Endodermal cell (in vitro differentiated cells): ENCODE results near the gene NEDD4L. TPM values are rescaled to one million over a fixed set of nuclear protein-coding genes. Genes with fewer than 3 reads are reported as not detected.

Experiments used
- DNase-seq: peaks from one replicate; pipeline ENCODE4 v3.0.0-alpha.2; 2017
- H3K27ac ChIP-seq: 2 replicates; pipeline ENCODE4 v1.5.1; 2013; ENCODE audit warnings: mild to moderate bottlenecking, low read depth, low read length, moderate library complexity
- H3K27me3 ChIP-seq: 2 replicates; pipeline ENCODE4 v1.6.1; 2013; ENCODE audit warnings: mild to moderate bottlenecking, low read length, moderate library complexity; ENCODE audit not compliant: insufficient read depth, control insufficient read depth, poor library complexity, severe bottlenecking
- H3K36me3 ChIP-seq: 2 replicates; pipeline ENCODE4 v1.7.0; 2013; ENCODE audit warnings: mild to moderate bottlenecking, low read length, moderate library complexity; ENCODE audit not compliant: control insufficient read depth, insufficient read depth
- H3K4me1 ChIP-seq: one replicate; pipeline ENCODE4 v1.7.0; 2013; ENCODE audit warnings: low read length; ENCODE audit not compliant: control insufficient read depth, insufficient read depth
- H3K4me3 ChIP-seq: 2 replicates; pipeline ENCODE4 v1.5.1; 2013; ENCODE audit warnings: mild to moderate bottlenecking, low read length, moderate library complexity
- H3K9ac ChIP-seq: 2 replicates; pipeline ENCODE4 v1.6.1; 2013; ENCODE audit warnings: mild to moderate bottlenecking, low read length, moderate library complexity; ENCODE audit not compliant: poor library complexity, severe bottlenecking; ENCODE audit errors: extremely low read depth
- H3K9me3 ChIP-seq: 2 replicates; pipeline ENCODE4 v1.6.1; 2013; ENCODE audit warnings: mild to moderate bottlenecking, low read length, moderate library complexity; ENCODE audit not compliant: control insufficient read depth
- H3K27ac Mint-ChIP-seq: 2 replicates; pipeline ENCODE4 v1.8.0; 2020; ENCODE audit warnings: mixed read lengths
- H3K27me3 Mint-ChIP-seq: 2 replicates; pipeline ENCODE4 v1.8.0; 2021; ENCODE audit warnings: mild to moderate bottlenecking, mixed read lengths; ENCODE audit not compliant: insufficient read depth
- H3K36me3 Mint-ChIP-seq: 2 replicates; pipeline ENCODE4 v1.8.0; 2020; ENCODE audit warnings: low read depth, mixed read lengths
- H3K4me1 Mint-ChIP-seq: 2 replicates; pipeline ENCODE4 v1.8.0; 2020; ENCODE audit warnings: mixed read lengths
- H3K4me3 Mint-ChIP-seq: 2 replicates; pipeline ENCODE4 v1.8.0; 2020; ENCODE audit warnings: mild to moderate bottlenecking, moderate library complexity, mixed read lengths
- H3K9me3 Mint-ChIP-seq: 2 replicates; pipeline ENCODE4 v1.8.0; 2020; ENCODE audit warnings: mild to moderate bottlenecking, mixed read lengths
- WGBS, 2 experiments: methylation state at CpG; one replicate each; pipeline versions ENCODE4 v1.1.5 to v1.1.7; 2013; ENCODE audit warnings: missing lambda C conversion rate in 2 of 2, mixed read lengths in 1 of 2; ENCODE audit not compliant: insufficient coverage in 1 of 2, insufficient read length in 1 of 2; 5-methylcytosine and 5-hydroxymethylcytosine counted together
- total RNA-seq, 2 donors: library from RNA; stranded (reverse); fragmentation: NEBNext Ultra II Directional in 1 of 2; extraction: Animal tissue kit (Norgen Biotek cat#: 25700) in 1 of 2; gene quantifications; 2 replicates in 1 of 2; 3 replicates in 1 of 2; pipeline ENCODE4 v1.2.1, GENCODE V29; 2021
- TF ChIP-seq, protein P1 (sequence below): fragments of 200-600 bp; sonication (generic); conservative IDR thresholded peaks from 2 replicates; pipeline ENCODE4 v1.5.0; 2021; ENCODE audit warnings: antibody characterized with exemption, mild to moderate bottlenecking

NEDD4L gene
- total RNA-seq, 2 donors from 2014 or later, result 70.5 to 75.3 TPM

DNA sequence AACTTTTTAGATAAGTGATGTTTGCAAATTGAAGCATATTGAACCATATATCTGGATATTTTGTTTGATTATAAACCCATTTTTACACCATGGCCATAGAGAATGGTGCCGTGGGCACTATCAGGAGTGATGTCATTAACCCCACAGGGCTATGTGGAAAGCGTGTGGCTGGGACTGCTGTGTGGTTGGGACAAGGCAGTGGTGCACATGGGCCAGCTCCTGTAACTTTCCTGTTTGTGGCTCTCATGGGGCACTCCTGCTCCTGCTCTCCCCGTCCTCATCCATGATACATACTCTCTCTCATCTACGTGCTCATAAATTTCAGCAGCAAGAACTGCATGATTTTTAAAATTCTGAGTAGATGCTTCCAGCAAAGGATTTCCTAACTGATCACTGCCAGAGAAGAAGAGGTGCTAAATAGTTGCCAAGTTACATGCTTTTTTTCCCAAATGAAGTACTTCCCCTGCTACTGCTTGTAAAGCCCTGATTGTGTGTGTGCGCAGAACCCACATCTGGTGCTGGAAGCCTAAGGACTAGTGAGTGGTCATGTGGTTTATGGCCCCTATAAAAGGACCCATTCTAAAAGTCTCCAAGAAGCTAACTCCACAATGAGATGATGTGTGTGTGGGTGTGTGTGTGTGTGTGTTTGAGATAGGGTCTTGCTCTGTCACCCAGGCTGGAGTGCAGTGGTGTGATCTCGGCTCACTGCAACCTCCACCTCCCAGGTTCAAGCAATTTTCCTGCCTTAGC, 240.8 kb downstream of the NEDD4L start:
- Histone ChIP-seq H3K4me3 (no peak overlapping the region), H3K9ac (no peak overlapping the region), H3K4me1 (no peaks in the 10 kb centered on the region), H3K36me3 (no peaks in the 10 kb centered on the region), H3K27me3 (no peaks in the 10 kb centered on the region), H3K27ac (no peak overlapping the region), H3K9me3 (peaks cover 9% of the 10 kb centered on the region)
- Mint-ChIP-seq H3K4me1 (peaks cover 22% of the 10 kb centered on the region), H3K36me3 (peaks cover 7% of the 10 kb centered on the region), H3K4me3 (no peak overlapping the region), H3K27me3 (no peaks in the 10 kb centered on the region), H3K9me3 (peaks cover 10% of the 10 kb centered on the region), H3K27ac (no peak overlapping the region)
- TF ChIP-seq, protein P1, sequence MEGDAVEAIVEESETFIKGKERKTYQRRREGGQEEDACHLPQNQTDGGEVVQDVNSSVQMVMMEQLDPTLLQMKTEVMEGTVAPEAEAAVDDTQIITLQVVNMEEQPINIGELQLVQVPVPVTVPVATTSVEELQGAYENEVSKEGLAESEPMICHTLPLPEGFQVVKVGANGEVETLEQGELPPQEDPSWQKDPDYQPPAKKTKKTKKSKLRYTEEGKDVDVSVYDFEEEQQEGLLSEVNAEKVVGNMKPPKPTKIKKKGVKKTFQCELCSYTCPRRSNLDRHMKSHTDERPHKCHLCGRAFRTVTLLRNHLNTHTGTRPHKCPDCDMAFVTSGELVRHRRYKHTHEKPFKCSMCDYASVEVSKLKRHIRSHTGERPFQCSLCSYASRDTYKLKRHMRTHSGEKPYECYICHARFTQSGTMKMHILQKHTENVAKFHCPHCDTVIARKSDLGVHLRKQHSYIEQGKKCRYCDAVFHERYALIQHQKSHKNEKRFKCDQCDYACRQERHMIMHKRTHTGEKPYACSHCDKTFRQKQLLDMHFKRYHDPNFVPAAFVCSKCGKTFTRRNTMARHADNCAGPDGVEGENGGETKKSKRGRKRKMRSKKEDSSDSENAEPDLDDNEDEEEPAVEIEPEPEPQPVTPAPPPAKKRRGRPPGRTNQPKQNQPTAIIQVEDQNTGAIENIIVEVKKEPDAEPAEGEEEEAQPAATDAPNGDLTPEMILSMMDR, result no peak
- no peak for DNase-seq
- WGBS, 2 experiments, result 89 to 93% methylated on average over 4 to 6 of the region's 6 CpGs

DNA sequence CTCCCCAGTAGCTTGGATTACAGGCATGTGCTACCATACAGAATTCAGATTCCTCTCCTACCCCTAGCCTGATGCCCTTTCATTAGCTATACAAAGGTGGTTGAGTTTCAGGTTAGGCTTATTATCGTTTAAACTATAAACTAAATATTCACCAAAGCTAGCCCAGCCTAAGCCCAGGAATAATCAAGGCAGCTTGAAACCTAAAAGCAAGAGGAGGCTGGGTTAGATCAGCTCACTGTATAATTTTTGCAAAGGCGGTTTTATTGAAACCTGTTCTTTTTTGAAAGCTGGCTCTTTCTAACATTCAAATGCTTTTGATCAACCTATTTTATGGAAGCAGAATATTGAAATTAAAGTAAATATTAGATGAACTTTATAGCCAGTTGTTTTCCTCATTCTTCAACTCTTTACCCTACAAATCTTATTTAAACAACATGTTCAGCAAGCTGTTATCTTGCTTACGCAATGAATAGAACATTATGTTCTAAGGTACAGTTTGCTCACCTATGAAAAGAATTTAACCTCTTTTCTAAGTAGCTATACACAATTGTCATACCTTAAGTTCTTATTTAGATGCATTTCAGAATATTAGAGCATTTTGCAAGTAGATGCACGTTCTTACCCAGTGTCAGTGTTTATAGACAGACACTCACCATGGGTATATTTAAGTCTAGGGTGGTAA, 241.6 kb downstream of the NEDD4L start:
- Mint-ChIP-seq H3K9me3 (peaks cover 10% of the 10 kb centered on the region), H3K36me3 (peaks cover 7% of the 10 kb centered on the region), H3K27me3 (no peaks in the 10 kb centered on the region), H3K27ac (no peak overlapping the region), H3K4me1 (peaks cover 22% of the 10 kb centered on the region), H3K4me3 (no peak overlapping the region)
- Histone ChIP-seq H3K36me3 (no peaks in the 10 kb centered on the region), H3K9me3 (peaks cover 9% of the 10 kb centered on the region), H3K4me1 (no peaks in the 10 kb centered on the region), H3K9ac (no peak overlapping the region), H3K27me3 (no peaks in the 10 kb centered on the region), H3K27ac (no peak overlapping the region), H3K4me3 (no peak overlapping the region)
- 89 to 100% methylated on average over 1 to 4 of the region's 4 CpGs for WGBS, 2 experiments
- DNase-seq, result no peak
- TF ChIP-seq, protein P1, result no peak

DNA sequence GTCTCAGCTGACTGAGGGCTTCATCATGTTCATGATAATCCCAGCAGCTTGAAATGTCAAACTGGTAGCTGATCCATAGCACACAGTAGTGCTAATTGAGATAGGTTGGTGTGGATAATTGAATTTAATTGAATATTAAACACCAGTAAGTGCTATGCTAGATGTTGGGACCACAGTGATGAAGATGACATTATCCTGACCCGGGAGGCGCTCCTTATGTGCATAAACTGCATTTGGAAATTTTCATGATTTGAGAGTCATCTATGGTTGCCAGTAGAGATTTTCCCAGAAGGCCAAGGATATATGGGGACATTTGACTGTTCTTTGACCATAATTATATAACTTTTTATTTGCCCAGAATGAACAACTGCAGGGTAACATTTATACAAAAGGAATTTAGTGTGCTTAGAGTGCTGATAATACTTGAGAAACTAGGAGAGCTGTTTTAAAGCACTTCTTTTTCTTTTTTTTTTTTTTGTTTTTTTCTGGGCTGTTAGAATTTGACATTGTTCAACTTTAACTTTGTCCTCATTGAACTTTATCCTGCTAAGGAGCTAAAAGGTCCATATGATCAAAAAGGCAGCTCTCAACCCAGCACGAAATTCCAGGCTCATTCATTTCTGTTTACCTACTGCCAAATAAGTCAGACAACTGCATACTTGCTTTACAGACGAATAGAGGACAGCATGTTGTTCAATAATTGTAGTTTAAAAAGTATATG, 242.8 kb downstream of the NEDD4L start:
- Mint-ChIP-seq H3K27me3 (no peaks in the 10 kb centered on the region), H3K4me1 (peaks cover 22% of the 10 kb centered on the region), H3K9me3 (peaks cover 5% of the 10 kb centered on the region), H3K27ac (no peak overlapping the region), H3K4me3 (no peak overlapping the region), H3K36me3 (peaks cover 2% of the 10 kb centered on the region)
- TF ChIP-seq, protein P1, result no peak
- Histone ChIP-seq H3K27me3 (no peaks in the 10 kb centered on the region), H3K4me3 (no peak overlapping the region), H3K9me3 (peaks cover 9% of the 10 kb centered on the region), H3K4me1 (no peaks in the 10 kb centered on the region), H3K9ac (no peak overlapping the region), H3K36me3 (no peaks in the 10 kb centered on the region), H3K27ac (no peak overlapping the region)
- WGBS, 2 experiments, result 87 to 100% methylated on average over 1 to 4 of the region's 4 CpGs
- no peak for DNase-seq
